Renal cortical epithelial cell (primary cell): Measurements from ENCODE around the gene RRN3. TPM values are rescaled to one million over a fixed set of nuclear protein-coding genes. Genes with fewer than 3 reads are reported as not detected.
"Not testable (repeated sequence)": the region's sequence is repeated elsewhere in the genome, so short reads cannot be mapped to it uniquely, and the experiment has no call there.

Experiments
- DNase-seq: peaks from one replicate; pipeline ENCODE4 v3.0.0-alpha.2; 2011; ENCODE audit warnings: low read depth
- total RNA-seq: library from RNA; depleted of rRNA; stranded (reverse); fragments of >200 nt; gene quantifications from 2 replicates; pipeline ENCODE4 v1.2.3, GENCODE V29; 2014

The RRN3 gene
- 44.3 and 58.2 TPM in 2 replicates for total RNA-seq

- DNase-seq, result peak; percentile 78
Measured at GRCh38 chr16:15093955-15094827, at the start of gene RRN3. Gene RRN3, minus strand, starts transcription at chr16:15094272. Its CDS starts 39 bp downstream, at chr16:15094233.

- not testable (repeated sequence) for DNase-seq
Measured at GRCh38 chr16:15143601-15144091, 49.6 kb upstream of the RRN3 start.

GRCh38 chr16:15142891-15143600 lies 49.0 kb upstream of the RRN3 start:
- DNase-seq, result not testable (repeated sequence)

- not testable (repeated sequence) for DNase-seq
Measured at GRCh38 chr16:15142107-15142890, 48.2 kb upstream of the RRN3 start.

- DNase-seq, result no peak
Measured at GRCh38 chr16:15141586-15141985, 47.5 kb upstream of the RRN3 start.

GRCh38 chr16:15140444-15141365 lies 46.6 kb upstream of the RRN3 start:
- DNase-seq, result not testable (repeated sequence)

GRCh38 chr16:15137514-15137913 lies 43.4 kb upstream of the RRN3 start:
- DNase-seq, result not testable (repeated sequence)

GRCh38 chr16:15135483-15136360 lies 41.6 kb upstream of the RRN3 start:
- DNase-seq, result not testable (repeated sequence)

GRCh38 chr16:15134752-15135482 lies 40.8 kb upstream of the RRN3 start:
- not testable (repeated sequence) for DNase-seq

- DNase-seq, result not testable (repeated sequence)
Measured at GRCh38 chr16:15133554-15133953, 39.5 kb upstream of the RRN3 start.

GRCh38 chr16:15132719-15133428 lies 38.8 kb upstream of the RRN3 start:
- DNase-seq, result not testable (repeated sequence)

- not testable (repeated sequence) for DNase-seq
Measured at GRCh38 chr16:15130943-15131700, 37.0 kb upstream of the RRN3 start.

- not testable (repeated sequence) for DNase-seq
Measured at GRCh38 chr16:15130256-15130932, 36.3 kb upstream of the RRN3 start.

GRCh38 chr16:15127641-15128425 lies 33.8 kb upstream of the RRN3 start:
- not testable (repeated sequence) for DNase-seq

- not testable (repeated sequence) for DNase-seq
Measured at GRCh38 chr16:15100372-15100987, 6.4 kb upstream of the RRN3 start.
